NCI-H748 (cell line): ENCODE data around the gene RALGPS1.

Experiments
- DNase-seq: peaks from one replicate; lab custom pipeline; 2025; ENCODE audit not compliant: unreplicated experiment; lab: John Stamatoyannopoulos, UW

Gene RALGPS1

GRCh38 chr9:127154003-127154389 lies 239.4 kb downstream of the RALGPS1 start:
- no peak for DNase-seq

GRCh38 chr9:127154390-127155191 lies 240.0 kb downstream of the RALGPS1 start:
- no peak for DNase-seq

GRCh38 chr9:127155314-127155960 lies 240.9 kb downstream of the RALGPS1 start:
- DNase-seq = no peak

- no peak for DNase-seq
These were observed 244.3 kb downstream of the RALGPS1 start for GRCh38 chr9:127158786-127159324.

GRCh38 chr9:127159325-127159801 lies 244.8 kb downstream of the RALGPS1 start:
- no peak for DNase-seq

- no peak for DNase-seq
These were observed 245.5 kb downstream of the RALGPS1 start for GRCh38 chr9:127159949-127160610.

GRCh38 chr9:127161081-127161624 lies 246.6 kb downstream of the RALGPS1 start:
- DNase-seq = no peak

GRCh38 chr9:127162046-127162863 lies 247.7 kb downstream of the RALGPS1 start:
- DNase-seq = no peak

GRCh38 chr9:127162864-127163365 lies 248.3 kb downstream of the RALGPS1 start:
- no peak for DNase-seq

- DNase-seq = no peak
These were observed 248.8 kb downstream of the RALGPS1 start for GRCh38 chr9:127163409-127163808.

GRCh38 chr9:127165116-127165515 lies 250.5 kb downstream of the RALGPS1 start:
- DNase-seq = no peak

- DNase-seq = no peak
These were observed 251.5 kb downstream of the RALGPS1 start for GRCh38 chr9:127166111-127166510.

GRCh38 chr9:127166651-127167524 lies 252.3 kb downstream of the RALGPS1 start:
- DNase-seq = no peak

GRCh38 chr9:127167560-127168326 lies 253.2 kb downstream of the RALGPS1 start:
- DNase-seq = no peak

- DNase-seq = no peak
These were observed 254.4 kb downstream of the RALGPS1 start for GRCh38 chr9:127168756-127169574.

GRCh38 chr9:127169575-127169883 lies 254.9 kb downstream of the RALGPS1 start:
- DNase-seq = no peak

GRCh38 chr9:127170103-127170502 lies 255.5 kb downstream of the RALGPS1 start:
- no peak for DNase-seq

- no peak for DNase-seq
These were observed 256.1 kb downstream of the RALGPS1 start for GRCh38 chr9:127170652-127171051.
